Trophoblast cell (in vitro differentiated cells and primary cell): Measurements from ENCODE around the gene MEGF8.

ENCODE experiments used
- DNase-seq, 2 donors: peaks; one replicate each; pipeline ENCODE4 v3.0.0-alpha.2; 2016
- H2AFZ ChIP-seq: 2 replicates; pipeline ENCODE4 v1.6.1; 2013; ENCODE audit warnings: low read length, moderate library complexity, mild to moderate bottlenecking; ENCODE audit not compliant: insufficient read depth, poor library complexity
- H2AK5ac ChIP-seq: 2 replicates; pipeline ENCODE4 v1.6.1; 2013; ENCODE audit warnings: mild to moderate bottlenecking, low read length
- H2BK120ac ChIP-seq: 2 replicates; pipeline ENCODE4 v1.6.1; 2013; ENCODE audit warnings: low read length, mild to moderate bottlenecking, moderate library complexity; ENCODE audit not compliant: insufficient read depth, poor library complexity
- H2BK12ac ChIP-seq: 2 replicates; pipeline ENCODE4 v1.6.1; 2013; ENCODE audit warnings: mild to moderate bottlenecking, low read length, moderate library complexity
- H2BK5ac ChIP-seq: 2 replicates; pipeline ENCODE4 v1.6.1; 2013; ENCODE audit warnings: low read length, low read depth, moderate library complexity, mild to moderate bottlenecking; ENCODE audit not compliant: poor library complexity
- H3K14ac ChIP-seq: 2 replicates; pipeline ENCODE4 v1.6.1; 2013; ENCODE audit warnings: mild to moderate bottlenecking, low read length
- H3K18ac ChIP-seq: 2 replicates; pipeline ENCODE4 v1.6.1; 2013; ENCODE audit warnings: mild to moderate bottlenecking, low read length
- H3K23ac ChIP-seq: 2 replicates; pipeline ENCODE4 v1.6.1; 2013; ENCODE audit warnings: low read length
- H3K27ac ChIP-seq: 2 replicates; pipeline ENCODE4 v1.5.1; 2013; ENCODE audit warnings: low read depth, mild to moderate bottlenecking, inconsistent platforms, low read length, moderate library complexity
- H3K27me3 ChIP-seq: 2 replicates; pipeline ENCODE4 v1.6.1; 2013; ENCODE audit warnings: inconsistent platforms, mild to moderate bottlenecking, low read length, moderate library complexity; ENCODE audit not compliant: insufficient read depth
- H3K36me3 ChIP-seq, 2 experiments: 1 replicate in 1 of 2; 2 replicates in 1 of 2; pipeline ENCODE4 v1.6.1; 2013; ENCODE audit warnings: low read length in 2 of 2, mild to moderate bottlenecking in 2 of 2, moderate library complexity in 1 of 2; ENCODE audit not compliant: insufficient read depth in 2 of 2, control insufficient read depth in 1 of 2
- H3K4ac ChIP-seq: 2 replicates; pipeline ENCODE4 v1.6.1; 2013; ENCODE audit warnings: low read depth, mild to moderate bottlenecking, low read length, moderate library complexity
- H3K4me1 ChIP-seq, 2 experiments: 1 replicate in 1 of 2; 2 replicates in 1 of 2; pipeline ENCODE4 v1.6.1; 2013; ENCODE audit warnings: low read length in 2 of 2, mild to moderate bottlenecking in 2 of 2, moderate library complexity in 1 of 2; ENCODE audit not compliant: insufficient read depth in 2 of 2, control insufficient read depth in 1 of 2
- H3K4me2 ChIP-seq: 2 replicates; pipeline ENCODE4 v1.6.1; 2013; ENCODE audit warnings: inconsistent platforms, mild to moderate bottlenecking, low read length, moderate library complexity
- H3K4me3 ChIP-seq: 2 replicates; pipeline ENCODE4 v1.5.1; 2013; ENCODE audit warnings: mild to moderate bottlenecking, low read depth, low read length, inconsistent platforms
- H3K79me1 ChIP-seq: one replicate; pipeline ENCODE4 v1.6.1; 2013; ENCODE audit warnings: low read length
- H3K79me2 ChIP-seq: 2 replicates; pipeline ENCODE4 v1.6.1; 2013; ENCODE audit warnings: low read length, mild to moderate bottlenecking; ENCODE audit not compliant: control insufficient read depth, insufficient read depth, poor library complexity
- H3K9ac ChIP-seq: 2 replicates; pipeline ENCODE4 v1.6.1; 2013; ENCODE audit warnings: mild to moderate bottlenecking, low read length
- H3K9me3 ChIP-seq: 2 replicates; pipeline ENCODE4 v1.6.1; 2013; ENCODE audit warnings: low read depth, mild to moderate bottlenecking, control low read depth, inconsistent platforms, low read length; ENCODE audit not compliant: insufficient read depth
- H4K12ac ChIP-seq: 2 replicates; pipeline ENCODE4 v1.6.1; 2013; ENCODE audit warnings: low read depth, mild to moderate bottlenecking, low read length, moderate library complexity
- H4K8ac ChIP-seq: 2 replicates; pipeline ENCODE4 v1.6.1; 2013; ENCODE audit warnings: low read depth, mild to moderate bottlenecking, low read length, moderate library complexity
- H4K91ac ChIP-seq: one replicate; pipeline ENCODE4 v1.6.1; 2013; ENCODE audit warnings: low read depth, mild to moderate bottlenecking, low read length, moderate library complexity
- WGBS: extraction: QIAGEN DNeasy Blood & Tissue Kit; methylation state at CpG from one replicate; pipeline ENCODE4 v1.1.7; 2013; ENCODE audit warnings: missing lambda C conversion rate; ENCODE audit not compliant: insufficient read length, insufficient coverage; ENCODE audit errors: extremely low coverage; 5-methylcytosine and 5-hydroxymethylcytosine counted together

MEGF8 gene

DNA sequence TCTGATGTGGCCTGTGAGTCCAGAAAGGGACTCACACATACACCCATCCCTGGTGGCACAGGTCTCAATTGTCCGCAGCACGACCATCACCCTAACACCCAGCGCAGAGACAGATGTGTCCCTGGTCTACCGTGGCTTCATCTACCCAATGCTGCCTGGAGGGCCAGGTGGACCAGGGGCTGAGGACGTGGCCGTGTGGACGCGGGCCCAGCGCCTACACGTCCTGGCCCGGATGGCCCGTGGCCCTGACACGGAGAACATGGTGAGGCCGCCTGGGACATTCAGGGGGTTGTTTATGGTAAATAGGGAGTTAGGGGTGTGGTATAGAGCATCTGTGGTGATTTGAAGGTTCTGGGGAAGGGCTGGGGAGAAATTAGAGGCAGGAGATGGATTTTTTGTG lies 22.8 kb downstream of the MEGF8 start:
- Histone ChIP-seq H4K91ac (no peak overlapping the region), H3K27ac (no peak overlapping the region), H3K4me3 (no peak overlapping the region), H3K36me3 (peaks cover 6 to 19% of the 10 kb centered on the region in 2 experiments), H3K18ac (no peak overlapping the region), H3K79me2 (no peaks in the 10 kb centered on the region), H3K4me2 (no peak overlapping the region), H2BK5ac (no peak overlapping the region), H2BK120ac (no peak overlapping the region), H3K23ac (no peak overlapping the region), H3K79me1 (no peaks in the 10 kb centered on the region), H2AFZ (no peak overlapping the region), H4K8ac (no peak overlapping the region), H3K4me1 (peaks cover 0 to 5% of the 10 kb centered on the region in 2 experiments), H3K27me3 (no peaks in the 10 kb centered on the region), H3K9me3 (peaks cover 2% of the 10 kb centered on the region), H3K9ac (no peak overlapping the region), H3K14ac (no peak overlapping the region), H4K12ac (no peak overlapping the region), H3K4ac (no peak overlapping the region), H2AK5ac (no peak overlapping the region), H2BK12ac (no peak overlapping the region)
- WGBS = no CpG with 5 or more reads among the region's 14 CpGs
- DNase-seq = no peak

DNA sequence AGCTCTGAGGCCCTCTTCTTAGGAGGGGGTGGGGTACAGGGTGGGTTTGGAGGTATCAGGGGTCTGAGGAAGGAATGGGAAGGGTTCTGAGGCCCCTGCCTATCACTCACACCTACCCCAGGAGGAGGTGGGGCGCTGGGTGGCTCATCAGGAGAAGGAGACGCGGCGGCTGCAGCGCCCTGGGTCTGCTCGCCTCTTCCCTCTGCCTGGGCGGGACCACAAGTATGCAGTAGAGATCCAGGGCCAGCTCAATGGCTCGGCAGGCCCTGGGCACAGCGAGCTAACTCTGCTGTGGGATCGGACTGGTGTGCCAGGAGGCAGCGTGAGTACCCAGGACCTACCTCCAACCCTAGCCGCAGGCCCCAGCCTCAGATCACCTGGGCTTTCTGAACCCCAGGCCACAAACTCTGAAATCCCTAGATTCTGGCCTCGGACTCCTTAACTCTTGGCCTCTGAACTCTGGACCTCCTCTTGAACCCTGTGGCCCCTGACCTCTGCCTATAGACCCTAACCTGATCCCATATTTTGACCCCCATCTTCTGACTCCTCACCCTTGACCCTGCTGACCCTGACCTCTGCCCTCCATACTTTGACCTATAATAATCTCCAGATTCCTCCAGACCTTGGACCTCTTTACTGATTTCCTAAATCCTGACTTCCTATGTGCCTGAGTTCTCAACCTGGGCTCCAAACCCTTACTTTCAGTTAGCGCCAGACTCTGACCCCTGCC lies 24.1 kb downstream of the MEGF8 start:
- Histone ChIP-seq H2BK5ac (no peak overlapping the region), H3K4me1 (peaks cover 0 to under 1% of the 10 kb centered on the region in 2 experiments), H4K91ac (no peak overlapping the region), H3K79me1 (no peaks in the 10 kb centered on the region), H3K4me3 (no peak overlapping the region), H3K27me3 (no peaks in the 10 kb centered on the region), H3K36me3 (peaks cover 13 to 27% of the 10 kb centered on the region in 2 experiments), H3K23ac (no peak overlapping the region), H3K4ac (no peak overlapping the region), H2AFZ (no peak overlapping the region), H4K12ac (no peak overlapping the region), H3K27ac (no peak overlapping the region), H3K9ac (no peak overlapping the region), H4K8ac (no peak overlapping the region), H3K79me2 (no peaks in the 10 kb centered on the region), H2BK12ac (no peak overlapping the region), H3K4me2 (no peak overlapping the region), H2AK5ac (no peak overlapping the region), H3K18ac (no peak overlapping the region), H2BK120ac (no peak overlapping the region), H3K14ac (no peak overlapping the region), H3K9me3 (peaks cover 2% of the 10 kb centered on the region)
- no peak for DNase-seq
- no CpG with 5 or more reads among the region's 14 CpGs for WGBS

DNA sequence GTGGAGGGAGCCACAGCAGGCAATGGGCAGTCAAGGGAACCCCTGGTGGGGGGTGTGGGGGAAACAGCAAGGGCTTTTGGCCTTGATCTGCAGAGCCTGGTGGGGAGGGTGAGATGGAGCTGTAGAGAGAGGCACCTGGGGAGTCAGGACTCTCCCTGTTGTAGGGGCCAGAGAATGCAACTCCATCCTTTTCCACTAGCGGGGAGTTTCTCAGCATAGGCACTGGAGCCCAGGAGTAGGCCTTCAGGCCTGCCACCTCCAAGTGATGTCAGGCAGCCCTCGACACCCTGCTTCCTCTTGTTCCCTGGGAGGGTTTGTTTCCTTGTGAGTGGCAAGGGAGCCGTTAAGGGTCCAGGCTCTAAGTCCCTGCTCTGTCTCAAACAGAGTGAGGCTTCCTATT lies 25.0 kb downstream of the MEGF8 start:
- Histone ChIP-seq H3K4me3 (no peak overlapping the region), H3K27me3 (no peaks in the 10 kb centered on the region), H4K91ac (no peak overlapping the region), H4K12ac (no peak overlapping the region), H3K4ac (no peak overlapping the region), H3K9ac (no peak overlapping the region), H3K27ac (no peak overlapping the region), H2BK120ac (no peak overlapping the region), H2AFZ (no peak overlapping the region), H4K8ac (no peak overlapping the region), H2BK12ac (no peak overlapping the region), H3K36me3 (peaks cover 13 to 31% of the 10 kb centered on the region in 2 experiments), H3K79me1 (no peaks in the 10 kb centered on the region), H2AK5ac (no peak overlapping the region), H3K23ac (no peak overlapping the region), H3K4me1 (no peaks in the 10 kb centered on the region), H3K9me3 (peaks cover 2% of the 10 kb centered on the region), H3K4me2 (no peak overlapping the region), H2BK5ac (no peak overlapping the region), H3K18ac (no peak overlapping the region), H3K79me2 (no peaks in the 10 kb centered on the region), H3K14ac (no peak overlapping the region)
- no peak for DNase-seq
- WGBS = no CpG with 5 or more reads among the region's 3 CpGs

GRCh38 chr19:42351079-42351735 lies 25.8 kb downstream of the MEGF8 start:
- Histone ChIP-seq H2BK12ac (no peak overlapping the region), H3K23ac (no peak overlapping the region), H3K4me2 (no peak overlapping the region), H3K14ac (no peak overlapping the region), H4K8ac (no peak overlapping the region), H2AFZ (no peak overlapping the region), H3K36me3 (peaks cover 19 to 38% of the 10 kb centered on the region in 2 experiments), H3K4me3 (no peak overlapping the region), H2BK5ac (no peak overlapping the region), H3K79me1 (no peaks in the 10 kb centered on the region), H4K91ac (no peak overlapping the region), H3K4me1 (no peaks in the 10 kb centered on the region), H3K27ac (no peak overlapping the region), H2AK5ac (no peak overlapping the region), H3K4ac (no peak overlapping the region), H4K12ac (no peak overlapping the region), H2BK120ac (no peak overlapping the region), H3K79me2 (no peaks in the 10 kb centered on the region), H3K27me3 (no peaks in the 10 kb centered on the region), H3K18ac (no peak overlapping the region), H3K9me3 (peaks cover 2% of the 10 kb centered on the region), H3K9ac (no peak overlapping the region)
- no peak for DNase-seq
- no CpG with 5 or more reads among the region's 21 CpGs for WGBS
